Astrocyte (in vitro differentiated cells and primary cell): Measurements from ENCODE around the gene CCDC15. TPM values are rescaled to one million over a fixed set of nuclear protein-coding genes. Genes with fewer than 3 reads are reported as not detected.

Source experiments
- DNase-seq: peaks from one replicate; pipeline ENCODE4 v3.0.0-alpha.2; 2010; ENCODE audit warnings: low read depth
- FAIRE-seq: peaks from 2 replicates; lab custom pipeline; 2011; peaks lifted over from hg19 to GRCh38; lab: Jason Lieb, UNC
- H2AFZ ChIP-seq: 2 replicates; pipeline ENCODE4 v1.6.0; 2012; ENCODE audit warnings: low read depth, low read length, inconsistent platforms
- H3K27ac ChIP-seq: 2 replicates; pipeline ENCODE4 v1.5.1; 2011; ENCODE audit warnings: low read depth, low read length, inconsistent platforms
- H3K27me3 ChIP-seq: 2 replicates; pipeline ENCODE4 v1.6.0; 2011; ENCODE audit warnings: low read length, inconsistent platforms; ENCODE audit not compliant: insufficient read depth
- H3K36me3 ChIP-seq: 2 replicates; pipeline ENCODE4 v1.5.1; 2011; ENCODE audit warnings: low read length, inconsistent platforms; ENCODE audit not compliant: insufficient read depth
- H3K4me1 ChIP-seq: 2 replicates; pipeline ENCODE4 v1.5.1; 2011; ENCODE audit warnings: low read length, inconsistent platforms; ENCODE audit not compliant: insufficient read depth
- H3K4me2 ChIP-seq: 2 replicates; pipeline ENCODE4 v1.6.0; 2012; ENCODE audit warnings: low read length, inconsistent platforms
- H3K4me3 ChIP-seq: 2 replicates; pipeline ENCODE4 v1.5.1; 2011; ENCODE audit warnings: low read depth, mild to moderate bottlenecking, low read length, inconsistent platforms; ENCODE audit not compliant: insufficient read depth
- H3K79me2 ChIP-seq: 2 replicates; pipeline ENCODE4 v1.6.0; 2012; ENCODE audit warnings: mild to moderate bottlenecking, low read length, inconsistent platforms; ENCODE audit not compliant: insufficient read depth
- H3K9ac ChIP-seq: 2 replicates; pipeline ENCODE4 v1.6.0; 2012; ENCODE audit warnings: mild to moderate bottlenecking, low read length, inconsistent platforms
- H3K9me3 ChIP-seq: 2 replicates; pipeline ENCODE4 v1.5.1; 2012; ENCODE audit warnings: low read depth, mild to moderate bottlenecking, low read length, inconsistent platforms; ENCODE audit not compliant: insufficient read depth
- H4K20me1 ChIP-seq: 2 replicates; pipeline ENCODE4 v1.6.0; 2012; ENCODE audit warnings: low read length, inconsistent platforms; ENCODE audit not compliant: insufficient read depth
- H3K27ac Mint-ChIP-seq: one replicate; pipeline ENCODE4 v1.8.0; 2021; ENCODE audit warnings: mild to moderate bottlenecking, mixed read lengths; ENCODE audit not compliant: unreplicated experiment
- H3K27me3 Mint-ChIP-seq: one replicate; pipeline ENCODE4 v1.8.0; 2021; ENCODE audit warnings: low read depth, mixed read lengths; ENCODE audit not compliant: unreplicated experiment
- H3K36me3 Mint-ChIP-seq: one replicate; pipeline ENCODE4 v1.8.0; 2021; ENCODE audit warnings: low read depth, mixed read lengths; ENCODE audit not compliant: unreplicated experiment
- H3K4me1 Mint-ChIP-seq: one replicate; pipeline ENCODE4 v1.8.0; 2021; ENCODE audit warnings: low read depth, mixed read lengths; ENCODE audit not compliant: unreplicated experiment
- H3K4me3 Mint-ChIP-seq: one replicate; pipeline ENCODE4 v1.8.0; 2021; ENCODE audit warnings: mild to moderate bottlenecking, moderate library complexity, mixed read lengths; ENCODE audit not compliant: unreplicated experiment
- H3K9me3 Mint-ChIP-seq: one replicate; pipeline ENCODE4 v1.8.0; 2021; ENCODE audit warnings: mild to moderate bottlenecking, mixed read lengths; ENCODE audit not compliant: unreplicated experiment
- CTCF ChIP-seq: IDR thresholded peaks from 2 replicates; pipeline ENCODE4 v1.5.1; 2011; ENCODE audit warnings: low read depth, mild to moderate bottlenecking, inconsistent platforms, low read length, moderate library complexity; ENCODE audit not compliant: insufficient read depth
- EZH2 ChIP-seq: IDR thresholded peaks from 2 replicates; pipeline ENCODE4 v1.6.1; 2012; ENCODE audit warnings: mild to moderate bottlenecking, low read length, inconsistent platforms; ENCODE audit not compliant: insufficient read depth
- total RNA-seq: library from RNA; stranded (reverse); gene quantifications from 2 replicates; pipeline ENCODE4 v1.2.1, GENCODE V29; 2021

Gene CCDC15
- total RNA-seq, 1 donor from 2014 or later: 0.75 TPM

GRCh38 chr11:124970925-124971324 lies 16.9 kb downstream of the CCDC15 start:
- DNase-seq (peak; percentile 6), FAIRE-seq (no peak)
- no peaks in the 10 kb centered on the region for H3K9me3 ChIP-seq
- no peak overlapping the region for H3K4me3 ChIP-seq
- no peak overlapping the region for H3K4me2 ChIP-seq
- no peaks in the 10 kb centered on the region for H3K9me3 Mint-ChIP-seq
- H4K20me1 ChIP-seq: no peaks in the 10 kb centered on the region
- no peaks in the 10 kb centered on the region for H3K36me3 Mint-ChIP-seq
- no peak overlapping the region for H3K9ac ChIP-seq
- H3K27ac Mint-ChIP-seq: no peak overlapping the region
- peaks cover 3% of the 10 kb centered on the region for H3K27me3 Mint-ChIP-seq
- H3K4me1 Mint-ChIP-seq: no peaks in the 10 kb centered on the region
- H3K4me1 ChIP-seq: no peaks in the 10 kb centered on the region
- H3K27me3 ChIP-seq: no peaks in the 10 kb centered on the region
- H3K79me2 ChIP-seq: no peaks in the 10 kb centered on the region
- no peak overlapping the region for H3K27ac ChIP-seq
- no peak for TF ChIP-seq CTCF
- H2AFZ ChIP-seq: no peak overlapping the region
- H3K36me3 ChIP-seq: no peaks in the 10 kb centered on the region
- no peak overlapping the region for H3K4me3 Mint-ChIP-seq

- Histone ChIP-seq H3K27ac (no peak overlapping the region), H4K20me1 (no peaks in the 10 kb centered on the region), H3K9ac (no peak overlapping the region), H3K4me2 (no peak overlapping the region), H2AFZ (no peak overlapping the region), H3K9me3 (no peaks in the 10 kb centered on the region), H3K79me2 (no peaks in the 10 kb centered on the region), H3K4me1 (no peaks in the 10 kb centered on the region), H3K27me3 (no peaks in the 10 kb centered on the region), H3K4me3 (no peak overlapping the region), H3K36me3 (no peaks in the 10 kb centered on the region)
- no peak overlapping the region for H3K27ac Mint-ChIP-seq
- no peaks in the 10 kb centered on the region for H3K4me1 Mint-ChIP-seq
- H3K27me3 Mint-ChIP-seq: no peaks in the 10 kb centered on the region
- TF ChIP-seq CTCF (no peak), EZH2 (no peak)
- no peaks in the 10 kb centered on the region for H3K9me3 Mint-ChIP-seq
- no peak overlapping the region for H3K4me3 Mint-ChIP-seq
- FAIRE-seq (no peak), DNase-seq (no peak)
- no peaks in the 10 kb centered on the region for H3K36me3 Mint-ChIP-seq
These were observed 17.8 kb downstream of the CCDC15 start for GRCh38 chr11:124971810-124972209.

- Histone ChIP-seq H2AFZ (no peak overlapping the region), H3K36me3 (no peaks in the 10 kb centered on the region), H3K4me1 (no peaks in the 10 kb centered on the region), H3K79me2 (no peaks in the 10 kb centered on the region), H3K4me3 (no peak overlapping the region), H3K4me2 (no peak overlapping the region), H3K9me3 (no peaks in the 10 kb centered on the region), H3K9ac (no peak overlapping the region), H3K27me3 (no peaks in the 10 kb centered on the region), H4K20me1 (no peaks in the 10 kb centered on the region), H3K27ac (no peak overlapping the region)
- no peaks in the 10 kb centered on the region for H3K4me1 Mint-ChIP-seq
- no peak overlapping the region for H3K4me3 Mint-ChIP-seq
- H3K27me3 Mint-ChIP-seq: no peaks in the 10 kb centered on the region
- H3K36me3 Mint-ChIP-seq: no peaks in the 10 kb centered on the region
- FAIRE-seq (no peak), DNase-seq (no peak)
- H3K9me3 Mint-ChIP-seq: peaks cover 10% of the 10 kb centered on the region
- TF ChIP-seq CTCF (no peak), EZH2 (no peak)
- no peak overlapping the region for H3K27ac Mint-ChIP-seq
These were observed 22.5 kb downstream of the CCDC15 start for GRCh38 chr11:124976531-124976930.
